CD14-positive monocyte (primary cell): ENCODE results near the gene COL17A1. TPM values are rescaled to one million over a fixed set of nuclear protein-coding genes. Genes with fewer than 3 reads are reported as not detected.

Experiments
- DNase-seq, 3 donors: peaks; one replicate each; pipeline ENCODE4 v3.0.0-alpha.2; 2011 to 2022
- H2AFZ ChIP-seq: 2 replicates; pipeline ENCODE4 v1.6.0; 2012; ENCODE audit warnings: mild to moderate bottlenecking, low read depth, low read length, inconsistent platforms; ENCODE audit not compliant: insufficient read depth, poor library complexity, severe bottlenecking
- H3K27ac ChIP-seq, 2 donors: 1 replicate in 1 of 2; 2 replicates in 1 of 2; pipeline ENCODE4 v1.5.1; 2012 to 2013; ENCODE audit warnings: low read length in 2 of 2, control low read depth in 1 of 2, inconsistent platforms in 1 of 2, low read depth in 1 of 2, mild to moderate bottlenecking in 1 of 2
- H3K27me3 ChIP-seq, 2 donors: one replicate each; pipeline versions ENCODE4 v1.6.0 to v1.6.1; 2011 to 2013; ENCODE audit warnings: low read length in 2 of 2; ENCODE audit not compliant: control insufficient read depth in 2 of 2, insufficient read depth in 2 of 2
- H3K36me3 ChIP-seq, 2 donors: replicated peaks in 1 of 2; 1 replicate in 1 of 2; 2 replicates in 1 of 2; pipeline versions ENCODE4 v1.5.1 to v1.6.1; 2012 to 2013; ENCODE audit warnings: low read length in 2 of 2, control low read depth in 1 of 2, inconsistent platforms in 1 of 2, mild to moderate bottlenecking in 1 of 2; ENCODE audit not compliant: insufficient read depth in 2 of 2, control insufficient read depth in 1 of 2
- H3K4me1 ChIP-seq, 2 donors: 1 replicate in 1 of 2; 2 replicates in 1 of 2; pipeline versions ENCODE4 v1.5.1 to v1.6.1; 2012 to 2013; ENCODE audit warnings: low read length in 2 of 2, control low read depth in 1 of 2, inconsistent platforms in 1 of 2, mild to moderate bottlenecking in 1 of 2, moderate library complexity in 1 of 2; ENCODE audit not compliant: insufficient read depth in 2 of 2, control insufficient read depth in 1 of 2
- H3K4me2 ChIP-seq: replicated peaks from 2 replicates; pipeline ENCODE3; 2012; ENCODE audit warnings: low read length, moderate library complexity, mild to moderate bottlenecking; ENCODE audit not compliant: poor library complexity, severe bottlenecking; ENCODE audit errors: extremely low read depth
- H3K4me3 ChIP-seq, 3 experiments: fragments of 200-600 bp in 1 of 3; sonication (generic) in 1 of 3; replicated peaks in 1 of 3; 1 replicate in 2 of 3; 2 replicates in 1 of 3; pipeline ENCODE4 v1.5.1; 2011 to 2013; ENCODE audit warnings: low read length in 3 of 3, mild to moderate bottlenecking in 3 of 3, control low read depth in 2 of 3, low read depth in 2 of 3, inconsistent platforms in 1 of 3, moderate library complexity in 1 of 3
- H3K79me2 ChIP-seq: 2 replicates; pipeline ENCODE4 v1.6.0; 2012; ENCODE audit warnings: mild to moderate bottlenecking, control low read depth, inconsistent platforms, low read length, moderate library complexity; ENCODE audit not compliant: insufficient read depth
- H3K9ac ChIP-seq: 2 replicates; pipeline ENCODE4 v1.6.0; 2017; ENCODE audit warnings: low read length, mild to moderate bottlenecking; ENCODE audit not compliant: insufficient read depth, poor library complexity, severe bottlenecking
- H3K9me3 ChIP-seq, 2 donors: replicated peaks in 1 of 2; 1 replicate in 1 of 2; 2 replicates in 1 of 2; pipeline versions ENCODE4 v1.5.1 to v1.6.1; 2012 to 2013; ENCODE audit warnings: low read length in 2 of 2, control low read depth in 1 of 2; ENCODE audit not compliant: control insufficient read depth in 1 of 2, insufficient read depth in 1 of 2
- H4K20me1 ChIP-seq: 2 replicates; pipeline ENCODE4 v1.6.0; 2012; ENCODE audit warnings: mild to moderate bottlenecking, low read length, control low read depth, moderate library complexity; ENCODE audit not compliant: insufficient read depth
- H3K27ac Mint-ChIP-seq, 7 donors: one replicate each; pipeline ENCODE4 v1.8.0; 2020; ENCODE audit warnings: mild to moderate bottlenecking in 7 of 7, mixed read lengths in 7 of 7, moderate library complexity in 6 of 7, inconsistent platforms in 2 of 7
- H3K27me3 Mint-ChIP-seq, 3 donors: one replicate each; pipeline ENCODE4 v1.8.0; 2021 to 2022; ENCODE audit warnings: low read depth in 3 of 3, mild to moderate bottlenecking in 3 of 3, mixed read lengths in 3 of 3, moderate library complexity in 3 of 3, inconsistent platforms in 1 of 3
- H3K36me3 Mint-ChIP-seq, 2 donors: one replicate each; pipeline ENCODE4 v1.8.0; 2020; ENCODE audit warnings: mixed read lengths in 2 of 2, inconsistent platforms in 1 of 2, mild to moderate bottlenecking in 1 of 2
- H3K4me1 Mint-ChIP-seq: one replicate; pipeline ENCODE4 v1.8.0; 2020; ENCODE audit warnings: mild to moderate bottlenecking, mixed read lengths
- H3K4me3 Mint-ChIP-seq, 2 donors: one replicate each; pipeline ENCODE4 v1.8.0; 2020; ENCODE audit warnings: mild to moderate bottlenecking in 2 of 2, mixed read lengths in 2 of 2, moderate library complexity in 1 of 2
- H3K9me3 Mint-ChIP-seq, 7 donors: one replicate each; pipeline ENCODE4 v1.8.0; 2020 to 2022; ENCODE audit warnings: mixed read lengths in 7 of 7, mild to moderate bottlenecking in 6 of 7, moderate library complexity in 6 of 7, inconsistent platforms in 2 of 7
- CTCF ChIP-seq: fragments of 200-600 bp; IDR thresholded peaks from one replicate; pipeline ENCODE4 v1.8.0; 2022; ENCODE audit warnings: antibody characterized with exemption, mild to moderate bottlenecking
- WGBS: methylation state at CpG from one replicate; pipeline ENCODE4 v1.1.5; 2013; ENCODE audit warnings: missing lambda C conversion rate; ENCODE audit not compliant: insufficient coverage; 5-methylcytosine and 5-hydroxymethylcytosine counted together
- intact Hi-C, 2 donors: fragments of 100-400 bp; cut with micrococcal nuclease; formaldehyde crosslinking; loops; one replicate each; pipeline versions ENCODE4 v1.15.0 to v1.15.1; 2023
- polyA plus RNA-seq, 3 donors: library from polyadenylated mRNA; depleted of rRNA in 1 of 3; unstranded in 2 of 3; stranded (reverse) in 1 of 3; fragments of 300-500 nt in 2 of 3; fragments of >200 nt in 1 of 3; fragmentation: Illumina TruSeq in 2 of 3; gene quantifications; 1 replicate in 2 of 3; 2 replicates in 1 of 3; pipeline ENCODE4 v1.2.3, GENCODE V29; 2012 to 2021

COL17A1 gene
- polyA plus RNA-seq, 3 donors: not detected

- peak; percentile 33 for TF ChIP-seq CTCF
- H3K4me1 ChIP-seq: no peaks in the 10 kb centered on the region
- intact Hi-C loops: no loop called here
- no peaks in the 10 kb centered on the region for H3K36me3 Mint-ChIP-seq
- no peaks in the 10 kb centered on the region for H3K79me2 ChIP-seq
- H3K9me3 Mint-ChIP-seq: no peaks in the 10 kb centered on the region
- no peak overlapping the region for H2AFZ ChIP-seq
- peak in 2 of 3 donors; percentile 2 to 12 for DNase-seq
- H3K36me3 ChIP-seq: no peaks in the 10 kb centered on the region
- H3K27me3 Mint-ChIP-seq: peaks cover 0 to 4% (median 2%) of the 10 kb centered on the region in 3 donors
- no peaks in the 10 kb centered on the region for H3K9me3 ChIP-seq
- H3K4me3 Mint-ChIP-seq: no peak overlapping the region
- WGBS: no CpG with 5 or more reads among the region's 1 CpG
- no peak overlapping the region for H3K27ac Mint-ChIP-seq
- no peaks in the 10 kb centered on the region for H4K20me1 ChIP-seq
- H3K4me3 ChIP-seq: no peak overlapping the region
- no peaks in the 10 kb centered on the region for H3K4me1 Mint-ChIP-seq
- H3K4me2 ChIP-seq: no peak overlapping the region
- H3K27me3 ChIP-seq: no peaks in the 10 kb centered on the region
- no peak overlapping the region for H3K9ac ChIP-seq
- H3K27ac ChIP-seq: no peak overlapping the region
These were observed 4.9 kb downstream of the COL17A1 start for GRCh38 chr10:104080762-104081161.

- Mint-ChIP-seq H3K9me3 (no peaks in the 10 kb centered on the region), H3K27me3 (peaks cover 0 to 4% (median 2%) of the 10 kb centered on the region in 3 donors), H3K27ac (no peak overlapping the region), H3K36me3 (no peaks in the 10 kb centered on the region), H3K4me3 (no peak overlapping the region), H3K4me1 (no peaks in the 10 kb centered on the region)
- intact Hi-C loops: loop anchor here in 1 of 2 donors (10.0 kb wide), 1 partner anchor 57 kb away; no protein-coding TSS in a partner anchor
- Histone ChIP-seq H4K20me1 (no peaks in the 10 kb centered on the region), H3K4me3 (no peak overlapping the region), H3K27ac (no peak overlapping the region), H3K27me3 (no peaks in the 10 kb centered on the region), H3K4me1 (no peaks in the 10 kb centered on the region), H3K4me2 (no peak overlapping the region), H3K36me3 (no peaks in the 10 kb centered on the region), H3K9me3 (no peaks in the 10 kb centered on the region), H2AFZ (no peak overlapping the region), H3K79me2 (no peaks in the 10 kb centered on the region), H3K9ac (no peak overlapping the region)
- WGBS: 95% methylated on average over 3 of the region's 5 CpGs
- TF ChIP-seq CTCF: no peak
- no peak for DNase-seq
These were observed 8.0 kb downstream of the COL17A1 start for GRCh38 chr10:104077663-104078151.
